Activated T-cell treated with anti-CD3 and anti-CD28 coated beads for 4 hours (primary cell): Measurements from ENCODE around the gene KCNE1.
"Not testable (repeated sequence)": the region's sequence is repeated elsewhere in the genome, so short reads cannot be mapped to it uniquely, and the experiment has no call there.

Experiments
- DNase-seq: peaks from one replicate; pipeline ENCODE4 v3.0.0-alpha.2; 2020

KCNE1 gene

DNA sequence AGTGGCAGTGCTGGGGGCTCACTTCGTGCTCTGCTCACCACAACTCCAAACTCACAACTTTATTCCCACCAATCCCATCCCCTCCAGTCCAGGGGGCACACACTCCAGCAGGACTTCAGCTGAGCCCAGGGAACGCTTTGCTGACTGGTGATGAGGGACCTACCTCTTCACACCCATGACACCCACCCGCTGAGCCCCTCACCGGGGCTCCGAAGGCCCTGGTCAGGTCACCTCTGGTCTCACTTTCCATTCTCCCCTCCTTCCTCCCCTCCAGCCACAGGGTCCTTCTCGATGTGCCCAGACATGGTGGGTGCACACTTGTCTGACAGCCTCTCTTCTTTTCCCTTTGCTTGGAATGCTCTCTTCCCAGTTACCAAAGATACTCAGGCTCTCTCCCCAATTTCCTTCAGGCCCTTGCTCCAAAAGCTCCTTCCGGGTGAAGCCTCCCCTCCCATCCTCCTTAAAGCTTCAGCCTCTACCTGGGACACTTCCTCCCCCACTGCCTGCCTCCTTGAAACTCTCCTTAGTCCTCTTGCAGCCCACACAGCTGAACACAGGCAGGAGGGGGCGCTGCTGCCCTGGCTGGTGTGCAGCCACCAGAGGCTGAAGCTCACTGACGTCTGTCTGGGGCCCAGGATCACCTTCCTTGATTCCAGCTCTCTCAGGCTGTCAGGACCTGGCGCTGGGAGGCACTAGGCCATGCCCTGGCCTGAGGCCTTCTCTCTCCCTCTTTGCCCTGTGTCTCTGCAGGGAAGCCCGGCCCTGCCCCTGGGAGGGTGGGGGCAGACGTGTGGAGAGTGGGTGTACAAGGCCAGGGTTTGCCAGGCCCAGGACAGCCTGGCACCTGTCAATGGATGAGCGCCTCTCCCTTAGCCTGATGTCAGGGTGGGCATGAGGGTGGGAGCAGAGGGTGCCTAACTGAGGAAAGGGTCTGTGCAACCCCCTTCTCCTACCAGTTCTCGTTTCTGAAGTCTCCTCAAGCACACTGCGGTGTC is 1.6 kb downstream of the KCNE1 start:
- peak; percentile 17 for DNase-seq

DNA sequence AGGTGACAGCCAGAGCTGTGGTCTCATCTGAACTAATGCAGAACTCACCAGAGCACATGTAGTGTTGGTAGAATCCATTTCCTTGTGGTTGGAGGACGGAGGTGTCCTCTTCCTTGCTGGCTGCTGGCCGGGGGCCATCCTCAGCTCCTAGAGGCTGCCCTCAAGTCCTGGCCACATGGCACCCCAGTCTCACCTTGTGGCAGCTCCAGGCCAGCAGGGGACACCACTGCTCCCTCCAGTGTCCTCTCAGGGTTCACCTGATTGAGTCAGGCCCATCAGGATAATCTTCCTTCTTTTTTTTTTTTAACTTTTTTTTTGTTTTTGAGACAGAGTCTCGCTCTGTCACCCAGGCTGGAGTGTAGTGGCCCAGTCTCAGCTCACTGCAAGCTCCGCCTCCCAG is 2.9 kb downstream of the KCNE1 start:
- DNase-seq, result no peak

DNA sequence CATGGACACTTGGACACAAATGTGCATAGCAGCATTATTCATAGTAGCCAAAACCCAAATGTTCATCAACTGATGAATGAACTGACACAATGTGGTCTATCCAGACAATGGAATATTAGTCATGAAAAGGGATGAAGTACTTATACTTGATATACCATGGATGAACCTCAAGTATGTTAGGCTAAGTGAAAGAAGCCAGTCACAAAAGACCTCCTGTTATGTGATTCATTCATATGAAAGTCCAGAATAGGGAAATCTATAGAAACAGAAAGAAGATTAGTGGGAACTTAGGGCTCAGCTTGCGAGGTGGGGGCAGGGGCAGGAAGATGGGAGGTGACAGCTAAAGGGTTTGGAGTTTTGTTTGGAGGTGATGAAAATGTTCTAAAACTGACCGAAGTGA is 7.4 kb downstream of the KCNE1 start:
- DNase-seq, result no peak

DNA sequence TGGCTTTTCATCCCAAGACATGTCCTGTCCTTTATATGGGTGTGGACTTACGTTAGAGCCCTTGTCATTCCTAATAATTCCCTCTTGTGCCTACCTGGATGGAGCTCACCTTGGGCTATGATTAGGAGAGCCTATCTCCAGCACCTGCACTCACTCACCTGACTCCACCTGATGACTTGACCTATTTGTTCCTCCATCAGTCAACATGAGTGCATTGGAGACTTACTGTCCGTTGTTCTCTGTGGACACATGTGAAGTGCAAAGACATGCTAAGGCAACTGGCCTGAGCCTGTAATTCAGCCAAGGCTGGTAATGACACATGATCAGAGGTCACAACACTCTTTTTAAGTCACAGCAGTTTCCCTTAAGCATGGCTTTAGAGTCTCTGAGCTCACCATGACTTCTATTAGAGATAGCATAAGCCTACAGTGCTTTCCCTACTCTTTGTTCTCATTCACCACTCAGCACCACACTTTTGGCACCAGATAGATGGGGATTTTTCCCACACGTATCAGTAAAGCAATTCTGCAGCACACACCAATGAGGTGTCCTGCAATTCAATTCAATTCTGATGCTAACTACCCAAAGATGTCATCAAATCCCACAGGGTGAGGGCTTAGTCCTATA is 9.4 kb downstream of the KCNE1 start:
- DNase-seq, result no peak

DNA sequence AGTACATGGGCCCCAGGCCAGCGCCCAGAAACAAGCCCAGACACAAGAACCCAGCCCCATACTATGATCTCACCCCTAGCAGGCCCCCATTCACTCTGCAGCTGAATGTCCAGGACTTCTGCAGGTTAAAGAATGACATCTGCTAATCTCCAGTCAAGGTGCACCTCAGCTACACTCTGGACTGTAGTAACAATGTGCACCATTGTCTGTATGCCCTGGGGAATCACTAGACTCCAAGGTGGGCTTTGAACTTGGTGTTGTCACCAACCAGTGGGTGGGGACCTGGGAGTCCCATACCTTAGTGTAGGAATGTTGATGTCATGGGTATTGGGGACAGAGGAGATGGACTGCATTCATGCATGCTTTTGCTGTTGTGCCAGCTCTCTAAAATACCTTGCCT is 10.3 kb downstream of the KCNE1 start:
- no peak for DNase-seq

DNA sequence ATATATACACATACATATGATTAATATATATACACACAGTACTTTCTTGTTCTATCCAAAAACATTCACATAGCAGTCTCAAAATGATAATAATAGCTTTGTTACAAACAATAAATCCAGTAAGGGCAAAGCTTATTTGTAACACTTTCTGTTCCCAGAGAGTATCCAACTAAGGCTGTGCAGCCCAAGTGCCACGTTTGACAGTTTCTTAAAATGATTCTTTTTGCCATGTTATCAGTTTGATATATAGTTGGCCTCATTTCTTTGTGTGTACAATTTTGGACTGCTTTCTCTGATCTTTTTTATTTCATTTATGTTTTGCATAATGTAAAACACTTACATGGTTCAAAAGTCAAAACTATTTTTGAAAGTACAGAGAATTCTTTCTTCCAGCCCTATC is 11.8 kb downstream of the KCNE1 start:
- DNase-seq, result no peak

DNA sequence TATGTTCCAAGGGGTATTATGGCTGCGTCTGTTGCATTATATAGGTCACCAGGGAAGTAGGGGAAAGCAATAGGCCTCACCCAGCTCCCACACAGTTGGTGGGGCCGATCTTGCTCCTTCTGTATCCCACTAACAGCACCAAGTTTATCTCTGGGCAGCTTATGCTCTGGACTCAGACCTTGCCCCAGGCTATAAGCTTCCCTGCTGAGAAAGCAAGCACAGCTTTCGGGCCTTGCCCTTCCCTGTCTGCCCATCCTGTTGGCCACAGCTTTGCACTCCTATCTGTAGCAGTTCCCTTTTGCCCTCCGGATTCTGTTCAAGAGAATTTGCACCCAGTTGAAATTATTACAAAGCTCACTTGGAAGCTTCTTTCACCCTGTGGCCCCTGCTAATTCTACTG is 12.9 kb downstream of the KCNE1 start:
- no peak for DNase-seq

DNA sequence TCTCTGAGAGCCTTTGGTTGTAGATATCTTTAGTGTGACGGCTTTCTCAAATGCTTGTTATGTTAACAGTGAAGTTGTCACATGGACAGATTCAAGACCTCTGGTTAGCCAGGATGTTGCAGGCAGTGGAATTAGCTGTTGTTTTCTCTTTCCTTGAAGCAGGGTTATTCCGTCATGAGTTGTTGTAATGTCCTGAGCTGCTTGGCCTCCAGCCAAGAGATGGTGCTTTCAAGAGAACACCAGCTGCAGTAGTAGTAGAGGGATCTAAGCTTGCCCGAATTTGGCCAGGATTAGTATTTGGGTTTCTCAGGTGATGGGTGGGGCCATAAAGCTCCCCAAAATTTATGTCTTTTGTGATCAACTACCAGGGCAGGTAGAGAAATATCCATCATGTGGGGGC is 13.4 kb downstream of the KCNE1 start:
- no peak for DNase-seq

DNA sequence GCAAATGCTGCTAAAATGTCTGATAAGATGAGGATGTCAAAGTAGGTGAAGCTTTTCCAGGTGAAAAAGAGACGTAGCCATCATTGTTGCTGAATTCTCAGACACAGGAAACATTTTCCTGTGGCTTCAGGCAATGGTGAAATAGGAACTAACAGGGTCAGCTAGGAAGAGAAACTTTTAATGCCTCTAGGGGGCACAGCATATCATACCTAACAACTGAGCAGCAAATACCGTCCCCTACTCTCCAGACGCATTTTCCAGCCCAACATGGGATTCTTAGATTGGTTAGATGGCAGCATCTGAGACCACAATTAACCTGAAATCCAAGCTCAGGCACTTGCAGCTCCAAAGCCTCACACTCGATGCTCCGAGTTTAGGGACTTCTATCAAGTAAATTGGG is 28.2 kb downstream of the KCNE1 start:
- DNase-seq, result not testable (repeated sequence)

DNA sequence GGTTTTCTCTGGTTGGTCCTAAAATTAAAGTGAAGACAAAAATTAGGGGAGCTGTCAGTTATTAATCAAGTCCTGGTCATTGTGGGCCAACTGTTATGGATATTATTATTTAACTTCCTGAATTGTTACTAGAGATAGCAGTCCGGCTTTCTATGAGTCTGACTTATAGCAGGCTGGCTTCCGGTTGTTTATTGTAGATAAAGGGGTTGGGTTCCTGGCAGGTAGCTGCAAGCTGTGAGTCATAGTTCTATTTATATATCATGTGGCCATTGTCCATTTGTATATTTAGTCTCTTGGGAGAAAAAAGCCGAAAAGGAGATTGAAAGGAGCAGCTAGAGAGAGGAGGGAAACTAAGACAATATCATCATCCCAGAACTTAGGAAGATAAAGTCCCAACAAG is 28.6 kb downstream of the KCNE1 start:
- not testable (repeated sequence) for DNase-seq

DNA sequence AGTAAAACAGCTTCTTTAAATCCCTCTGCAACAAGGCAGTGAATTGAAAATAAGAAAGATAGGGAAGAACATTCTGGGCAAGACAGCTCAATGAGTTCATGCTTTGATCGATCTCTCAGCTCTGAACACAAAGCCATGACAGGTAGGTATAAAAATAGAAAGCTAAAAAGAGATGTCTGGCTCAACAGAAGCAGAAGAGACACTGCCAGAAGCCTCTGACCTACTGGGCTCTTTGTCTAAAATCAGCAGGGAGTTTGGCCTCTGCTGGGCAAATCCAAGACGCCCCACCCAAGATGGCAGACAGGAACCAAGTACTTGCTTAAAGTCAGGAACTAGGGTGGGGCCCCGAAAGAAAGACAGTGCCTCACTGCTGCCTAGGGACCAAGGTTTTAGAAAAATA is 44.7 kb downstream of the KCNE1 start:
- DNase-seq, result not testable (repeated sequence)

DNA sequence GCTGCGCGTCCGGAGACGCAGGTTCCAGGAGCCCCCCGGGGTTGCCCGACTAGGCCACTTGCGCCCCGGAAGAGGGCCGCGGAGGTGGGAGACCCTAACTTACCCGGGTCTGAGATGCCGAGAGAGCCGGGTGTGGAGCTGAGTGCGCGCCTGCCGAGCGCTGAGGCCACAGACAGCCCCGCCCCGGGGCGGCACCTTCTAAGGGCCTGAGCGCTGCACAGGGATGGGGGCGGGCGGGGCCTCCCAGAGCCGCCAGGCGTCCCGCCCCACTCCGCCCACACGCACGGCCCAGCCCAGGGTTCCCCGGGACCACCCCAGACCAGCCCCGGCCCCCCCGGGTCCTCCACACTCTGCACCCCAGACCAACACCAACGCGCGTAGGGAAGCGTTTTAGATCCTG is 52.6 kb downstream of the KCNE1 start:
- DNase-seq, result not testable (repeated sequence)

DNA sequence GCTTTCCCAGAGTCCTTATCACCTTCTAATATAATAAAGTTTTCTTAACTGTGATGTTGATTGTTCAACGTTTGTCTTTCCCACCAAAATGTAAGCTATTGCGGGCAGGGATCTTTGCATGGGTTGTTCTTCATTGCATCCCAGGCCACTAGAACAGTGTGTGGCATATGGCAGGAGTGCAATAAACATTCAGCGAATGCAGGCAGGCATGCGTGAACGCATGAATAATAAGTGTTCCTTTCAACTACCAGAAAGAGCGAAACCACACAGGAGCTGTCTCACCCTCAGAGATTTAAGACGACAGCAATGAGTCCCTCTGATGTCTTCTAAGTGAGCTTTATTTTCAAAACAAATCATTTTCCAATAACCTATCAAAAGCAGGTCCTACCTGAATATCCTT is 53.7 kb downstream of the KCNE1 start:
- not testable (repeated sequence) for DNase-seq

DNA sequence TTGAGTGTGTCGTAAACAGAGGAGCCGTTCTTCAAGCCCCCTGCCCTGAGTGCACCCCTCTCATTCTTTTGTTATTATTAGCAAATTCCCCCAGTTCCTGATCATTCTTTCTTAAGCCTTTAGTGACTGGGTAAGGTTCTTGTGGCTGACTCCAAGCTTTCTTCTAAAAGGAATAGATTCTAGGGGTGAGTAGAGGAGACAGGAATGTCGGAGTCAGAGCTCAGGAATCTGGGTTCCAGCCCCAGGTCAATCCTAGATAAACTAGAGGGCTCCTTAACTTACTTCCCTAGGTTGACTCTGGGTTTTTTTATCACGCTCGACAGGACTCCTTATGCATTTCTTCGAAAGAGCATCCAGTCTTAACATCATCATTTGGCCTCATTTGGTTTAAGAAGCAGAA is 55.8 kb downstream of the KCNE1 start:
- not testable (repeated sequence) for DNase-seq

DNA sequence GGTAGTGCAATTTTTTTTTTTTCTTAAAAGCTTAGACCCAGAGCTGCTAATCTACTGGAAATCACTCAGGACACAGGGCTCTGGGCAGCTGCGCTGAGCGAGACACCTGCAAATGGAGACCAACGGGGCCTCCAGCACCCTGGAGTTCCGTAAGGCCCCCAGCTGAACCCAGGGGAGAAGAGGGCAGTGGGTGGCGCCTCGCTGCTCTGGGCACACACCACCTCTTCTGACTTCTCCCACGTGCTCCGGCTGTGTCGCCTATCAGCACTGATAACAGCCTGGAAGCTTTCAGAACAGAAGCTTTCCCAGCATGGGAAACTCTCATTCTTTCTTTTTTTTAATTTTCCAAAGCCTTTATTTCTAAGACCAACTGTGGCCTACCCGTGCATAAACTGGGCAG is 56.4 kb downstream of the KCNE1 start:
- not testable (repeated sequence) for DNase-seq

DNA sequence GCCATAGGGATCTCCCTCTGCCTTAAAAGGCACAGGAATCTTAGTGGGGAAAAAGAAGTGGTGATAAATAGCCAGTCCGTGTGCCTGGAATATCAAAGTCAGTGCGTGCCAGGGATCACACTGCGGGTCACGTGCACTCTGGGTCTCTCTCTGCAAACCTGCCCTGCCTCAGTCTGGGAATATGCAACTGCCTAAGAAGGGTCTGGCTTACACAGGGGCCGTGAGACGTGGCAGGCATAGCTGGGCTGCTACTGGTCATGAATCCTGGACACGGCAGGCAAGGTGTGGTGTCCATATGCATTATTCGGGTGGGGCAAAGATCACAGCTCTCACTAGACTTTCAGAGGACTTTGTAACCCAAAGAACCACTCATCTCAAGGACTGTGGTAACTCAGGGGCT is 65.0 kb downstream of the KCNE1 start:
- DNase-seq, result not testable (repeated sequence)

DNA sequence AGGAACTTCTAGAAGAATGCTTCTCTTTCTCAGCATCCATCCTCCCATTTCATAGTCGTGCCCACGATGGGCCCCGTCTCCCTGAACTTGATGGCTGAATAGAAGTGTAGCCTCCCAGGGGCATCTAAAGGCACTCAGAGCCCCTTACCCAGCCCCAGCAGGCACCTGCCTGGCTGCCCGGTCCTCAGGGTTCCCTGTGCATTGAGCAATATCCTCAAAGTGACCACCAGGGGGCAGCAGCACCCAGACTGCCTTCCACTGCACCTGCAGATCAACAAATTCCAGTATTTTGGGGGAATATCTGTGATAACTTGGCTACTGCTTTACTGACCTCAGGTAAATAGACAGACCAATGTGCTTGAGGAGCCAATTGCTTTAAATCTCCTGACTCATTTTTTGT is 68.5 kb downstream of the KCNE1 start:
- not testable (repeated sequence) for DNase-seq

DNA sequence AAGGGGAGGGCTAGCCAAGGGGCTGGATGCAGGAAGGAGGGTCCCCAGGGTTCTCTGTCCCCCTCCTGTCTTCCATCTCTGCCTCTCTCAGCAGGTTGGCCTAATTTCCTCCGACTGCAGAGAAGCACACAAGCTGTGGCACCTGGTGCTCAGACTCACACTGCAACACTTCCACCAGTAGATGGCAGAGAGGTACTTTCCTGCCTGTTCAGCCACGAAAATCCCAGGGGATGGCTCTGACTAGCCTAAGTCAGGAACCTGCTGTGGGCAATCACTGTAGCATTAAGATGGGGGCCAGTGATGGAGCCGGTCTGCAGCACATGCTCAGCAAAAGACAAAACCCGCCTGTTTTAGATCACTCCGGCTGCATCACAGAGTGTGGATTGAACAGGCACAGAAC is 82.3 kb downstream of the KCNE1 start:
- not testable (repeated sequence) for DNase-seq

DNA sequence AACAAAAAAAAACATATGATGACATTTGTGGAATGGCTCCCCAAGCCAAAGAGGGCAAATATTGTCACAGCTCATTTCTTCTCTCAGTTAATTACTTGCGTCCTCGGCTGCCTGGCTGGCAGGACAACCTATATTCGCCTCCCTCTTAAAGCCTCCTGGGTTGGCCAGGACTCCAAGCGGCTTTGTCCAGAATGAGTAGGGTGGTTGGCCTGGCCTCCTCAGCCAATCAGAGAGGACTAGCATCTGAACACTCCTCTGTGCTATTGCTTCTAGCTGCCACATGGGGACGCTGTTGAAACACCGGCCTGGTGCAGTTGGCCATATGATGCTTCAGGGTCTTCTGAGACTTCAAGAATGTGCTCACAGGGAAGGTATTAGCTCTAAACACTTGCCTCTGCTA is 83.6 kb downstream of the KCNE1 start:
- not testable (repeated sequence) for DNase-seq

DNA sequence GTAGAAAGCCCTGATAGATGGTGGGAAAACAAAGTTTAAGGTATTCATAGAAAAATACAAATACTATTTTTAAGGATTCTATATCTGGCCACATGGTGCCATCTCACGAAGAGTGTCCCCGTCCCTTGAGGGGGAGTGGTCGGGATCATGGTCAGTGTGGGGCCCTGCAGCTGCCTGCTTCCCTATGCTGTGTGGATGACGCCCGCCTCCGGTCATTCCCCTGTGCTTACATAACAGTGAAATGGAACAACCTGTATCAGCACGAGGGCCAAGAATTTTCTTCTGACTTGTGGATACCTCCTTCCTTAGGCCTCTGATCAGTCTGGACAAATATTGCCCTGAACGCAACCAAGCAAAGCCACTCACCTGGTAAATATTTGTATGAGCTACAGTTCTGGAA is 84.7 kb downstream of the KCNE1 start:
- not testable (repeated sequence) for DNase-seq

DNA sequence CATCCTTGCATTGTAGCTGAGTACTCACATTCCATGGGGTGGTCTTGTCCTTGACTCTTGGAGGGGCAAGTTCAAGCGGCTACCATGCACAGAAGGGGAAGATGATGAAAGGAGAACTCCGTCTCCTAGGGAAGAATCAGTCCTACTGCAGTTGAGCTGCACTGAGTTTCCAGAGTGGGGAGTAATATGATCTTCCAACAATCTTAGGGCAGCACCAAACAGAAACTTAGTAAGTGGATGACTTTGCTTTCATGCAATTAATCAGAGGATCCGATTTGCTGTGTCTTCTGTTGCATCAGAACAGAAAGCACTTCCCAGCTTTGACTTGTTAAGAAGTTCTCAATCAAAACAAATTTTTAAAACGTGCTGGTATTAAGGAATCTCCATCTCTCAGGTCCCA is 88.2 kb downstream of the KCNE1 start, which contains the start of gene SMIM34:
SMIM34 (minus strand) TSS at position 147 of the 400 bp plus-strand sequence; CDS start at position 35, 112 bp downstream.
- not testable (repeated sequence) for DNase-seq

DNA sequence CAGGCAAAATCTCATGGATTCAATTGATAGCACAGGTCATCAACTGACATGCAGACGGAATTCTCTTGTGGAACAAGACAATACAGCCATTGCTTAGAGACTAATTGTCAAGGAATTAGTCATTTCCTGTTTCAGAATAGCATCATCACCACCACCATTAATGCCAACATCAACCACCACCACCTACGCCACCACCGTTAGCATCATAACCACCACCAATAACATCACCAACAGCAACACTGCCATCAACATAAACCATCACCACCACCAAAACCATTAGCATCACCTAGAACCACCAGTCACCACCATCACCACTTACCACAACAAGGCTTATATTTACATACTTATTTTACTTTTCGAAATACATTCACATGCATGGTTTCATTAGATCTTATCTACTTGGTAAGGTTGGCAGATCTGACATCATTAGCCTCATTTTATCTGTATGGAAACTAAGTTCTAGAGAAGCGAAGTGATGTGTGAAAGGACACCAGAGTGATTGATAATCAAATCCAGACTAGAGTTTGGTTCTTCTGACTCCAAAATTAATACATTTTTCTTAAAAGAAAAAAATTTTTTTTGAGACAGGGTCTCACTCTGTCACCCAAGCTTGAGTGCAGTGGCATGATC is 94.4 kb downstream of the KCNE1 start:
- not testable (repeated sequence) for DNase-seq

DNA sequence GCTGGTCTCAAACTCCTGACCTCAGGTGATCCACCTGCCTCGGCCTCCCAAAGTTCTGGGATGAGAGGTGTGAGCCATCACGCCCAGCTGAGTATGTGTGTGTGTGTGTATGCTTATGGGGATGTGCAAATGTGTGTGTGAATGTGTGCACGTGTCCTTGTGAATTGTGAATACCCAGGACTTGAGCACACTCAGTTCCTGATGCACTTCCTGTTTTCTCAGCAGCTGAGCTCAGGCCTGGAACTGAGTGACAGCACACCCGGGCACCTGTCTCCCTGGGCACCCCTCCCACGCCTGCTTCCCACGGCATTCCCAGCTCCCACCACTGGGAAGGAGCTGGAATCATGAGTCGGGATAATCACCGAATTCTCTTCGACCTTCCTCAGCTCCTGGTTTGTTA is 104.7 kb downstream of the KCNE1 start:
- DNase-seq, result not testable (repeated sequence)

DNA sequence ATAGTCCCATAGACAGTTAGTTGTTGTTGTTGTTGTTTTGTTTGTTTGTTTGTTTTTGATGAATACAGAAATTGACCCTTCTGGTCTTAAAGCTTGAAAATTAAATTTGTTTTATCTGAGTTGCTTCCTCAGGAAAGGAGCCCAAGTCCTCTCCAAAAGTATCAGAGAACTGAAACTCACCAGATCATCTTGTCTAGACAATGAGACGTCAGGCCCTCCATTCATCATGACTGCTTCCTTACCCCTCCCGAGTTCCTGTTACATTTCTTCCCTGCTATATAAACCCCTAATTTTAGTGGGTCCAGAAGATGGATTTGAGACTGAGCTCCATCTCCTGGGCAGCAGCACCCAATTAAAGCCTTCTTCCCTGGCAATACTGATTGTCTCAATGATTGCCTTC is 105.3 kb downstream of the KCNE1 start:
- DNase-seq, result not testable (repeated sequence)
